CD4-positive, alpha-beta T cell treated with Interleukin-15 for 1 hour (primary cell): ENCODE data around the gene RTBDN.
"Not testable (repeated sequence)": the region's sequence is repeated elsewhere in the genome, so short reads cannot be mapped to it uniquely, and the experiment has no call there.

Source experiments
- DNase-seq: peaks from one replicate; pipeline ENCODE4 v3.0.0-alpha.2; 2020

RTBDN gene

GRCh38 chr19:12817188-12817587 is 17.2 kb downstream of the RTBDN start:
- DNase-seq, result not testable (repeated sequence)

DNA sequence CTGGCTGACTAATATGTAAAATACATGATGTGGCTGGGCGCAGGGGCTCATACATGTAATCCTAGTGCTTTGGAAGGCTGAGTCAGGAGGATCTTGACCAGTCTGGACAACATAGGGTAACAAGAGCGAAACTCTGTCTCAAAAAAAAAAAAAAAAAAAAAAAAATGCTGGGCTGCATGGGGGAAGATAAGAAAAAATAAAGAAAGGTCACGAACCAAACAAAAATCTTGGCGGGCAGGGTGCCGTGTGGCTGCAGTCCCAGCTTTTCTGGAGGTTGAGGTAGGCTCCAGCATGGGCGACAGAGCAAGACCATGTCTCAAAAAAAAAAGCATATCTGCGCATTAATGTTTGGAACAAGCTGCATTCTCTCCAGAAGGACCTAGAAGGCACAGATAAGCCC is 19.3 kb downstream of the RTBDN start:
- no peak for DNase-seq

DNA sequence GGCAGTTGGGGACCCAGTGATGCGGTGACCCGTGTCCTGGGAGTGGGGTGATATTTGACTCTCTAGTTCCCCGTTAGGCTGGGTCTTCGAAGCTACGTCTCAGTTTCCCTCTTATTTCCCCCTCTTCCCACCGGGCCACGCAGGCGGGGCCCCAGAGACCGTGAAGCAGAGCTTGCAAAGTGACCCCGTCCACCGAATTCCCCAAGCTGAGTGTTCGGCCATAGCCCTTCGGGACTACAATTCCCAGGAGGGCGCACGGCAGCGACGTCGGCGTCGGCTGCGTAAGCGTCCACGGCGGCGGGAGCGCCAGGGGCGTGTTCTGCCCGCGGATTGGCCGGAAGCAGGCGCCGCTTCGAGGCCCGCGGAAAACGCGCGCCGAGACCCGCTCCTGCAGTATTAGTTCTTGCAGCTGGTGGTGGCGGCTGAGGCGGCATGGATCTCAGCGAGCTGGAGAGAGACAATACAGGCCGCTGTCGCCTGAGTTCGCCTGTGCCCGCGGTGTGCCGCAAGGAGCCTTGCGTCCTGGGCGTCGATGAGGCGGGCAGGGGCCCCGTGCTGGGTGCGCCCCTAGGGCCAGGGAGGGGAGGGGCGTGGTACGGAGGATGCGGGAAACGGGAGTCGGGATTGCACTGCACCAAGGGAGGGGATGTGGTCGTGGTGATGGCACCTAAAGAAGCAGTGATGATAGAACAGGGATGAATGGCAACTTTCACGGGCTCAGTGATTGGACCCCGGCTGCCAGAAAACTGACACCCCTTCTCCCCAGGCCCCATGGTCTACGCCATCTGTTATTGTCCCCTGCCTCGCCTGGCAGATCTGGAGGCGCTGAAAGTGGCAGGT is 27.9 kb downstream of the RTBDN start, which contains the start of gene RNASEH2A:
RNASEH2A (plus strand) TSS at position 343 of the 840 bp plus-strand sequence; CDS start at position 433, 90 bp downstream.
- DNase-seq, result peak; percentile 87

DNA sequence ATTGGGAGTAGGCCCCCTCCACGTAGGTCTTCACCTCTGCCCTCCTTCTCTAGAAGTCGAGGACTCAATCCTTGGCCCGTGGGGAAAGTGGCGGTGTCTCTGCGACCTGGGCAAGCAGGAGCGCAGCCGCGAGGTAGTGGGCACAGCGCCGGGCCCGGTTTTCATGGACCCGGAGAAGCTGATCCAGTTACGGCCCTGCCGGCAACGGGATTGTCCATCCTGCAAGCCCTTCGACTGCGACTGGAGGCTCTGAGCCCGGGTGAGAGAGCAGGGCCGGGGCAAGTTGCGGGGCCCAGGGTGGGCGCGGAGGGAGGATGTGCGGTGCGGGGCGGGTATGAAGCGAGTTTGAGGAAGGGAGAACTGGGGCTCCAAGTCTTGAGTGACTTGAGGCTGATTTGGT is 30.3 kb downstream of the RTBDN start:
- DNase-seq, result no peak

- no peak for DNase-seq
These were observed 31.9 kb downstream of the RTBDN start for GRCh38 chr19:12802267-12803106.

DNA sequence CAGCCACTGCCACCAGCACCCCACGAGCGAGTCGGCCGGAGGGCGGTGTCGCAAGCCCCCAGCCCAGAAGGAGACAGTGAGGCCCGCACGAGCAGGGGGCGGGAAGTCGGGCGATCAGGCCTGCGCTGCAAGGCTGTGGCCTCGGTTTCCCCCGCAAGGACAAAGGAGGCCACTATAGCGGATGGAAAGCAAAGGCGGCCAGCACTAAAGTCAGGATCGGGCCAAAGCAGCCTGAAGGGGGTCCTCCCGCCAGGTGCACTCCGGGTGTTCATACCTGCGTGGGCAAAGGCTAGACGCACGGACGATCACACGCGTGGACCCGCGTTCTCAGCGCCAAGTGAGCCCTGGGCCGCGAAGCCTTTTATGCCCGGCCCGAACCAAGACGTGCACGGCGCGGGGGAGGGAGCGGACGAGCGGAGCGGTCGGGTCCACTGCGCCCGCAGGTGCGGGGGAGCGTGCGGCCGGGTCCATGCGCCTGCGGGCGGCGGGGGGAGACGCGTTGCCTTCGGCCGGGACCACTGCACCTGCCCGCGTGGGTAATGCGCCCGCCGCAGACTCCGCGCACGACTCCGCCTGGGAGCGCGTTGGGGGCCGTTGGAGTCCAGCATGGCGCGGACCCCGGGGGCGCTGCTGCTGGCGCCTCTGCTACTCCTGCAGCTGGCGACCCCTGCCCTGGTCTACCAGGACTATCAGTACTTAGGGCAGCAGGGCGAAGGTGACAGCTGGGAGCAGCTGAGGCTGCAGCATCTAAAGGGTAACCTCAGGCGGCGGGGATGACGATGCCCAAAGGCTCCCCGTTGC is 32.7 kb downstream of the RTBDN start, which contains the start of the genes PRDX2 and THSD8:
PRDX2 (minus strand) TSS at position 335 of the 801 bp plus-strand sequence. CDS start 539 bp downstream, outside the sequence.
THSD8 (plus strand) TSS at position 604 of the 801 bp plus-strand sequence; CDS start at position 607, 3 bp downstream.
- peak; percentile 76 for DNase-seq

- DNase-seq, result no peak
These were observed 33.4 kb downstream of the RTBDN start for GRCh38 chr19:12800923-12801465.

DNA sequence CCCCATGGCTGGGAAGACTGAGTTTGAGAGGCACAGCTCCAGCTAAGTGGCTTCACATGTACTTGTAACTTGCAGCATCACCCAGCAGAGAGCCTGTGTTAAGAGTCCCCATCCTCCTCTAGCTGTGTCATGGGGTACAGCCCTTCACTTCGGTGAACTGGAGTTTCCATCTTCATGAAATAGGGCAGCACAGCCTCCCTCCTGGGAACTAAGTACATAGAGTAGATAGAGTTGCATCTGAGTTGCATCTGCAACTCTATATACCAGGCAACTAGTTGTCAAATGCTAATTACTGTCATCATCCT is 34.0 kb downstream of the RTBDN start:
- no peak for DNase-seq

GRCh38 chr19:12799742-12800465 is 34.5 kb downstream of the RTBDN start:
- DNase-seq, result no peak

- DNase-seq, result not testable (repeated sequence)
These were observed 36.8 kb downstream of the RTBDN start for GRCh38 chr19:12797607-12798006.

GRCh38 chr19:12797141-12797587 is 37.2 kb downstream of the RTBDN start:
- DNase-seq, result no peak

- DNase-seq, result peak; percentile 78
These were observed 38.0 kb downstream of the RTBDN start for GRCh38 chr19:12796146-12797071.

- DNase-seq, result no peak
These were observed 39.4 kb downstream of the RTBDN start for GRCh38 chr19:12794971-12795381.

DNA sequence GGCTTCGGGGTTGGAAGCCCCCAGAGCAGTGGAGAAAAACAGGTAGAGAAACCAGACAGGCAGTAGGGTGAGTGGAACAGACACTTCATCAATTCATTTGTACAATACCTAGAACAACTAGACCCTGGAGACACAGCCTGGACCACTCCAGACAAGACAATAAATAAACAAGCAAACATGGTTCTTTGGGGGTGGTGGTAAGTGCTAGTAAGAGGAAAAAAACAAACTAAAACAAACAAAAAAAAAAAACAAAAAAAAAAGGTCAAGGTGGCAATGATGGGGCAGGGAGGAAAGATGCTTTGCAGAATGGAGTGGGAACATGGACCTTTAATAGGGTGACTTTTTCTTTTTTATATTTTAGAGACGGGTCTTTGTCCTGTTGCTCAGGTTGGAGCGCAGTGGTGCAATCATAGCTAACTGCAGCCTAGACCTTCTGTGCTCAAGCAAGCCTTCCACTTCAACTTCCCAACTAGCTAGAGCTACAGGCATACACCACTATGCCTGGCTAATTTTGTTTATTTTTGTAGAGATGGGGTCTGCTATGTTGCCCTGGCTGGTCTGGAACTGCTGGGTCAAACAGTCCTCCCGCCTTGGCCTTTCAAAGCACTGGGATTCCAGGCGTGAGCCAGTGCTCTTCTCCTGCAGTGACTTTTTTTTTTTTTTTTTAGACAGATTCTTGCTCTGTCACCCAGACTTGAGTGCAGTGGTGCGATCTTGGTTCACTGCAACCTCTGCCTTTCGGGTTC is 40.0 kb downstream of the RTBDN start:
- DNase-seq, result peak; percentile 46

DNA sequence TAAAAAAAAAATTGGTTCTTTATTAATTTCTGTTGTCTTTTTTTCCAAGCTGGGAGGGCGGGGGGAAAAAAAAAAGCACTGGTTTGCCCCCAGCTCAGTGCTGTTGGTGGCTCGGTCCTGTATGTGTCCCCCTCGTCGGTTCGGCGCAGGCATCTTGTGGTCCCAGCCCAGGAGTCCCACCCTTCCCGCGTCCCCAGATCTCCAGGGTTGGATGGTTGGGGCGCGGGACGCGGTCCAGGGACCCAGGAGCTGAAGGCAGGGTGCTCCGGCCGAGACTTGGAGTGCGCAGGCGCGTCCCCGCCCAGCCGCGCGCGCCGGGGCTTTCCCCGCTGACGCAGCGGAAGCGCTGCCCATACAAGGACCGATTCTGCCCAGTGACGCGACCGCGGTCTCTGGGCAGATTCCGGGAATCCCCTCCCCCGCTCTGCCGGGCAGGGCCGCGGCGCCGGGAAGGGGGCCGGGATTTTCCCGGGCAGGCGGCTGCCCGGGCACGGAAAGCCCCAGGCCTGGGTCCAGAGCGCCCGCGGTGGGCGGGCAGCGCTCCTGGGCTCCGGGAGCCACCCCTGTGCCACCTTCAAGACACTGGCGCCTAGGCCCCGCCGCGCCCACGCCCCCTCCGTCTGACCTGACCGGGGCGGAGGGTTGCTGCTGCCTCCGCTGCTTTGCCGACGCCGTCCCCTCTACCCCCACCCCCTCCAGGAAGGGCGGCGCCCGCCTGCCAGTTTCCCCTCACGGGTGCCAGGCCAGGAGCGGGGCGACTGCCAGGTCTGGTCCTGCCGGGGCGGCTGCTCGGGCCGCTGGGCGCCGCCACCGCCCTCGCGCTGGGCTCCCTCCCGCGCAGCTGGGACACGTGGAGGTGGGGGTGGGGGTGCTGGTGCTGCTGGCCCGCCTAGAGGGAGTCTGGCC is 40.8 kb downstream of the RTBDN start:
- peak; percentile 97 for DNase-seq

DNA sequence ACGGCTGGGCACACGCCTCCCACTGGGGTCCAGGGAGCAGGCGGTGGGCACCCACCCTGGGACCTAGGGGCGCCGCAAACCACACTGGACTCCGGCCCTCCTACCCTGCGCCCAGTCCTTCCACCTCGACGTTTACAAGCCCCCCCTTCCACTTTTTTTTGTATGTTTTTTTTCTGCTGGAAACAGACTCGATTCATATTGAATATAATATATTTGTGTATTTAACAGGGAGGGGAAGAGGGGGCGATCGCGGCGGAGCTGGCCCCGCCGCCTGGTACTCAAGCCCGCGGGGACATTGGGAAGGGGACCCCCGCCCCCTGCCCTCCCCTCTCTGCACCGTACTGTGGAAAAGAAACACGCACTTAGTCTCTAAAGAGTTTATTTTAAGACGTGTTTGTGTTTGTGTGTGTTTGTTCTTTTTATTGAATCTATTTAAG is 41.5 kb downstream of the RTBDN start:
- DNase-seq, result no peak

GRCh38 chr19:12792051-12792852 is 42.1 kb downstream of the RTBDN start:
- DNase-seq, result peak; percentile 69
